OCI-M2 (cell line): Measurements from ENCODE around the gene AADAT.

Experiments
- DNase-seq: peaks from one replicate; lab custom pipeline; 2025; ENCODE audit not compliant: unreplicated experiment; lab: John Stamatoyannopoulos, UW

AADAT gene

GRCh38 chr4:170035231-170035630 is 54.5 kb downstream of the AADAT start:
- DNase-seq = no peak

- DNase-seq = no peak
Observed at GRCh38 chr4:170033999-170034398, 55.8 kb downstream of the AADAT start.

- DNase-seq = no peak
Observed at GRCh38 chr4:170030121-170030520, 59.6 kb downstream of the AADAT start.

- DNase-seq = peak; percentile 66
Observed at GRCh38 chr4:170027181-170027829, 62.5 kb downstream of the AADAT start.

- DNase-seq = no peak
Observed at GRCh38 chr4:170026253-170027021, 63.3 kb downstream of the AADAT start, which contains the start of gene MFAP3L. Gene MFAP3L (minus strand): TSS chr4:170026395. CDS start chr4:170005877, 20,518 bp downstream.

GRCh38 chr4:170025523-170026252 is 64.1 kb downstream of the AADAT start:
- DNase-seq = no peak

GRCh38 chr4:170022211-170022610 is 67.5 kb downstream of the AADAT start:
- DNase-seq = no peak

- no peak for DNase-seq
Observed at GRCh38 chr4:170017252-170017651, 72.5 kb downstream of the AADAT start.

- no peak for DNase-seq
Observed at GRCh38 chr4:170015285-170015684, 74.5 kb downstream of the AADAT start.

GRCh38 chr4:170014359-170015011 is 75.3 kb downstream of the AADAT start:
- DNase-seq = no peak

GRCh38 chr4:170012629-170012958 is 77.2 kb downstream of the AADAT start:
- no peak for DNase-seq

GRCh38 chr4:170011921-170012628 is 77.7 kb downstream of the AADAT start:
- no peak for DNase-seq
